ENCODE data around the gene METTL1.

METTL1 gene

DNA sequence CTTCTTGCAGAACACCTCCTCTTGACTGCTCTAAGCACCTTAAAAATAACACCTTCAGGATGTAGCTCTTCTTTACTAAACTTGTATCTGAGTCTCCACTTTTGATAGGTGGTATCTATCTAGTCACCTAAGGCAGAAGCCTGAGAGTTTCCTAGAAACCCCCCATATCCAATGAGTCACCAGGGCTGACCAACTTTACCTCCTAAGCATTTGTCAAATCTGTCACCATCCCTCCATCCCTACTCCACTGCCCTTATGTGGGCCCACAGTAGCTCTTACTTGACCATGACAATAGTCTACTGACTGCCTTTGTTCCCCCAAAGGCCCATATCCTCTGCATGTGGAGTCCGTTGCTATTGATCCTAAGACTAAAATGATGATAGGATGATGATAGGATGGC is 30.7 kb upstream of the METTL1 start:
- DNase-seq (ENCODE audit: low read depth): no peak
- no peak for TF ChIP-seq POLR2A (IDR thresholded peaks at IDR 0.05; ENCODE audit: extremely low read depth, insufficient read length)
- TF ChIP-seq, protein P1, sequence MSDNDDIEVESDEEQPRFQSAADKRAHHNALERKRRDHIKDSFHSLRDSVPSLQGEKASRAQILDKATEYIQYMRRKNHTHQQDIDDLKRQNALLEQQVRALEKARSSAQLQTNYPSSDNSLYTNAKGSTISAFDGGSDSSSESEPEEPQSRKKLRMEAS (IDR thresholded peaks at IDR 0.05; ENCODE audit: low read depth, low read length): no peak
- TF ChIP-seq, protein P2, sequence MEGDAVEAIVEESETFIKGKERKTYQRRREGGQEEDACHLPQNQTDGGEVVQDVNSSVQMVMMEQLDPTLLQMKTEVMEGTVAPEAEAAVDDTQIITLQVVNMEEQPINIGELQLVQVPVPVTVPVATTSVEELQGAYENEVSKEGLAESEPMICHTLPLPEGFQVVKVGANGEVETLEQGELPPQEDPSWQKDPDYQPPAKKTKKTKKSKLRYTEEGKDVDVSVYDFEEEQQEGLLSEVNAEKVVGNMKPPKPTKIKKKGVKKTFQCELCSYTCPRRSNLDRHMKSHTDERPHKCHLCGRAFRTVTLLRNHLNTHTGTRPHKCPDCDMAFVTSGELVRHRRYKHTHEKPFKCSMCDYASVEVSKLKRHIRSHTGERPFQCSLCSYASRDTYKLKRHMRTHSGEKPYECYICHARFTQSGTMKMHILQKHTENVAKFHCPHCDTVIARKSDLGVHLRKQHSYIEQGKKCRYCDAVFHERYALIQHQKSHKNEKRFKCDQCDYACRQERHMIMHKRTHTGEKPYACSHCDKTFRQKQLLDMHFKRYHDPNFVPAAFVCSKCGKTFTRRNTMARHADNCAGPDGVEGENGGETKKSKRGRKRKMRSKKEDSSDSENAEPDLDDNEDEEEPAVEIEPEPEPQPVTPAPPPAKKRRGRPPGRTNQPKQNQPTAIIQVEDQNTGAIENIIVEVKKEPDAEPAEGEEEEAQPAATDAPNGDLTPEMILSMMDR (IDR thresholded peaks at IDR 0.05; ENCODE audit: low read depth, low read length): no peak
- no peak for TF ChIP-seq MYC (IDR thresholded peaks at IDR 0.05; ENCODE audit: low read depth, low read length)
- no peak overlapping the region for H3K4me3 ChIP-seq (ENCODE audit: low read depth, low read length)

DNA sequence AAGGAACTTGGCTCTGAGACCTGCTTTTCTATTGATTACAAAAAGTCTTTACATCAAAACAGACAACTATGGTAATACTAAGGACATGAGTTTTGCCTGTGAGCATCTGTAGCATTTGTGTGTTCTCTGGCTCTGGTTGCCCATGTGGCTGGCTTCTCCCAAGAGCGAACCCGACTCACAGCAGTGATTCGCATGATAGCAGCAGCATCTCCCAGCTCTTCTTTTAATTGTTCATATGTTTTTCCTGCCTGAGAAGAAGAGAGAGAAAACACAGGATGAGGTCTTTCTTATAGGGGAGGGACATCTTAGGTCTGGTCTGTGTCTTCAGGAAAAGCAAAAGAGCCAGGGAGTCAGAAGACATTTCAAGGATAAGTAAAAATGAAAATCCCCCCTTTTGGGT is 29.1 kb upstream of the METTL1 start:
- no peak for TF ChIP-seq MYC (IDR thresholded peaks at IDR 0.05; ENCODE audit: low read depth, low read length)
- TF ChIP-seq POLR2A (IDR thresholded peaks at IDR 0.05; ENCODE audit: extremely low read depth, insufficient read length): no peak
- DNase-seq (ENCODE audit: low read depth): no peak
- no peak overlapping the region for H3K4me3 ChIP-seq (ENCODE audit: low read depth, low read length)

DNA sequence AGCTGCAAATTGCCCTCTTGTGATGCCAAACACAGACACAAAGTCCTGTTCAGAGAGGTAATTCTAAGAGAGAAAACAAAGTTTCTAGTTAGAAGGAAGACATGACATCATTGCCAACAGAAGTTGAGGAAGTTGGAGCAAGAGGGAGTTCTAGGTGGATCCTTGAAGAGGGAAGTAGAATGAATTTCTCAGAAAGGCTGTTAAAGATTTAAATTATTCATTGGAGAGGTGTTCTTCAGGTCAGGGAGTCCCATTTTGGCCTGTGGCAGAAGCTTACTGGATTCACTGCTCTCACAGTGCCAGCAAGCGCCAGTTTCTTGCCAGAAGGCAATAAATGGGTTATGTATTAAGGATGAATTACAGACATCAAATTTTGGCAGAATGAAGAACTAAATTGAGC is 26.0 kb upstream of the METTL1 start:
- DNase-seq (ENCODE audit: low read depth): no peak
- TF ChIP-seq, protein P2 (IDR thresholded peaks at IDR 0.05; ENCODE audit: low read depth, low read length): no peak
- TF ChIP-seq POLR2A (IDR thresholded peaks at IDR 0.05; ENCODE audit: extremely low read depth, insufficient read length) (no peak), MYC (IDR thresholded peaks at IDR 0.05; ENCODE audit: low read depth, low read length) (no peak)
- TF ChIP-seq, protein P1 (IDR thresholded peaks at IDR 0.05; ENCODE audit: low read depth, low read length): no peak
- H3K4me3 ChIP-seq (ENCODE audit: low read depth, low read length): no peak overlapping the region

DNA sequence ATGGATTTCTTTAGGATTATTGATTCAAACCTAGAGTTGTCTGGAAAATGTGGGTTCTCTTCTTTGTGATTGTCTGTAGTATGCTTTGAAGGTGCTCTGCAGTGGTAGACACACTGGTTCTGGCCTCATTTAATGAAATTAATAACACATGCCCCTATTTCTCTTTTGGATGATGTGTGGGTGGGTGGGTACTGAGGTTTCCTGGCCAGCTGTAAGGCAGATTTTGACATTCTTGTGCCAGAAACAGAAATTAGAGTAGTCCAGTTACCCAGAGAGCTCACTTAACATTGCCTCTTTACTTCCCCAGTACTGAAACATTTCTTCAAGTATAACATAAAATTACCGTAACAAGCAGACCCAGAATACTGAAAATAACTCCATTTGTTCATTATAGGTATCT is 25.1 kb upstream of the METTL1 start:
- no peak overlapping the region for H3K4me3 ChIP-seq (ENCODE audit: low read depth, low read length)
- TF ChIP-seq, protein P2 (IDR thresholded peaks at IDR 0.05; ENCODE audit: low read depth, low read length): no peak
- TF ChIP-seq POLR2A (IDR thresholded peaks at IDR 0.05; ENCODE audit: extremely low read depth, insufficient read length): no peak
- TF ChIP-seq, protein P1 (IDR thresholded peaks at IDR 0.05; ENCODE audit: low read depth, low read length): no peak
- no peak for TF ChIP-seq MYC (IDR thresholded peaks at IDR 0.05; ENCODE audit: low read depth, low read length)
- no peak for DNase-seq (ENCODE audit: low read depth)

DNA sequence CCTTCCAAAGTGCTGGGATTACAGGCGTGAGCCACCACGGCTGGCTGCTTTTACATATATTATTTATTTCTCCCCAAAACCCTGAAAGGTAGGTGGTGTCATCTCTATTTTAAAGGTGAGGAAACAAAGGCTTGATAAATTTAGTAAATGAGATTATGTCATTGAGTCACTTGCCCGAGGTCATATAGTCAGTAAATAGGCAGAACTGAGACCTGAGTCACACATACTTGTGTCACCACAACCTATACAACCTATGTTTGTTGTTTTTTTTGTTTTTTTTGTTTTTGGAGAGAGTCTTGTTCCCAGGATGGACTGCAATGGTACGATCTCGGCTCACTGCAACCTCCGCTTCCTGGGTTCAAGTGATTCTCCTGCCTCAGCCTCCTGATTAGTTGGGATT is 23.4 kb upstream of the METTL1 start:
- H3K4me3 ChIP-seq (ENCODE audit: low read depth, low read length): no peak overlapping the region
- TF ChIP-seq, protein P2 (IDR thresholded peaks at IDR 0.05; ENCODE audit: low read depth, low read length): no peak
- TF ChIP-seq, protein P1 (IDR thresholded peaks at IDR 0.05; ENCODE audit: low read depth, low read length): no peak
- TF ChIP-seq MYC (IDR thresholded peaks at IDR 0.05; ENCODE audit: low read depth, low read length): no peak
- no peak for TF ChIP-seq POLR2A (IDR thresholded peaks at IDR 0.05; ENCODE audit: extremely low read depth, insufficient read length)
- DNase-seq (ENCODE audit: low read depth): no peak

DNA sequence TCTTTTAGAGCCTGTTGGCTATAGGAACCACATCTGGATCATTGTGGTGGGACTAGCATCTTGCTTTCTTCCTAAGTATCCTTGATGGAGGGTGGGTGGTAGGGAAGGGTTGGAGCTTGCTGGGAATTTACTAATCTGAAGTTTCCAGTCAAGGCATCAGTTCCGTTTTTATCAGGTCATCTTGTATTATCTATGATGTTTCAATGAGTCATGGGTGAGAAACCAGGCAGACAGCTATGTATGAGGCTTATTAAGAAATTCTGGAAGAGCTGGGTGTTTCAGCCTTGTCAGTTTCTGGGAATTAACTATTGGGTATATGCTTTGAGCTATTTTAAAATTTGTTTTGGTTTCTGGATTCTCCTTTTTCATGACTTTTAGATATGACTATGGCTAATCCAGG is 22.0 kb upstream of the METTL1 start:
- TF ChIP-seq MYC (IDR thresholded peaks at IDR 0.05; ENCODE audit: low read depth, low read length): no peak
- no peak for TF ChIP-seq POLR2A (IDR thresholded peaks at IDR 0.05; ENCODE audit: extremely low read depth, insufficient read length)
- TF ChIP-seq, protein P1 (IDR thresholded peaks at IDR 0.05; ENCODE audit: low read depth, low read length): no peak
- TF ChIP-seq, protein P2 (IDR thresholded peaks at IDR 0.05; ENCODE audit: low read depth, low read length): no peak
- DNase-seq (ENCODE audit: low read depth): no peak
- H3K4me3 ChIP-seq (ENCODE audit: low read depth, low read length): no peak overlapping the region
